ENCODE measurements around the gene PTPN11. TPM values are rescaled to one million over a fixed set of nuclear protein-coding genes. Genes with fewer than 3 reads are reported as not detected.

PTPN11 gene
- total and polyA plus RNA-seq, 2 of the 8 experiments (the other 6 are each of a cell fraction or from before 2014, with no cell fraction given): 28.3 to 133 TPM

- 97% methylated on average over 3 of the region's 3 CpGs; no CpG with 5 or more reads in 1 of the 2 experiments for WGBS, 2 experiments (ENCODE audit: extremely low coverage in 1 of 2, insufficient coverage in 1 of 2, insufficient read length in 1 of 2, insufficient replicate concordance in 2 of 2, low coverage in 1 of 2, low lambda C conversion rate in 2 of 2, missing lambda C conversion rate in 1 of 2)
- Histone ChIP-seq H2BK12ac (ENCODE audit: low read depth, low read length) (no peak overlapping the region), H2BK120ac (replicated peaks; ENCODE audit: low read depth, low read length) (no peak overlapping the region), H3K23ac (ENCODE audit: insufficient read length) (no peak overlapping the region), H3K4me2 (ENCODE audit: insufficient read depth in 1 of 2, low read depth in 2 of 2, low read length in 2 of 2) (no peak overlapping the region), H4K5ac (ENCODE audit: insufficient read length, low read depth, low read length) (no peak overlapping the region), H4K91ac (replicated peaks; ENCODE audit: insufficient read length, low read length) (no peak overlapping the region), H3K14ac (ENCODE audit: insufficient read length) (no peak overlapping the region), H2AFZ (ENCODE audit: low read length) (no peak overlapping the region), H3K4me1 (replicated peaks in 1 of 4; ENCODE audit: control insufficient read depth in 3 of 4, insufficient read depth in 4 of 4, low read length in 3 of 4) (no peaks in the 10 kb centered on the region), H4K20me1 (replicated peaks in 1 of 2; ENCODE audit: control insufficient read depth in 1 of 2, insufficient read depth in 2 of 2, low read length in 2 of 2) (no peaks in the 10 kb centered on the region), H3K27ac (ENCODE audit: low read depth, low read length) (no peak overlapping the region), H3K79me1 (ENCODE audit: low read depth, low read length) (no peaks in the 10 kb centered on the region; the same call in 1 of the 2 replicates), H2BK5ac (ENCODE audit: low read depth, low read length) (no peak overlapping the region), H3K27me3 (replicated peaks in 1 of 4; ENCODE audit: control insufficient read depth in 3 of 4, extremely low read depth in 1 of 4, insufficient read depth in 3 of 4, low read length in 3 of 4) (no peaks in the 10 kb centered on the region), H4K8ac (ENCODE audit: extremely low read depth, insufficient read depth, low read length) (no peak overlapping the region), H3K18ac (ENCODE audit: extremely low read depth, low read length) (no peak overlapping the region), H3K79me2 (ENCODE audit: control insufficient read depth in 1 of 2, insufficient read depth in 2 of 2, low read length in 2 of 2) (peaks cover 0 to 10% of the 10 kb centered on the region in 2 experiments; a peak in 2 of 4 replicates), H3K9ac (replicated peaks in 1 of 4; ENCODE audit: extremely low read depth in 1 of 4, low read depth in 3 of 4, low read length in 3 of 4) (no peak overlapping the region), H3K4me3 (ENCODE audit: extremely low read depth in 1 of 4, insufficient read depth in 2 of 4, low read depth in 3 of 4, low read length in 4 of 4) (no peak overlapping the region), H3K36me3 (ENCODE audit: control insufficient read depth in 2 of 4, insufficient read depth in 4 of 4, low read length in 3 of 4) (peaks cover 2 to 26% (median 12%) of the 10 kb centered on the region in 4 experiments; a peak in 4 of 8 replicates), H2AK5ac (ENCODE audit: low read depth, low read length) (no peak overlapping the region), H3K23me2 (ENCODE audit: low read depth, low read length) (no peaks in the 10 kb centered on the region), H3K4ac (replicated peaks; ENCODE audit: insufficient read length, low read depth, low read length) (no peak overlapping the region), H3K9me3 (ENCODE audit: insufficient read depth in 2 of 2, low read depth in 1 of 2, low read length in 1 of 2) (no peaks in the 10 kb centered on the region), H2BK15ac (ENCODE audit: low read length) (no peak overlapping the region), H3K56ac (replicated peaks; ENCODE audit: insufficient read length, low read depth, low read length) (no peak overlapping the region), H2BK20ac (ENCODE audit: low read length) (no peak overlapping the region)
- ChIA-PET POLR2A (ENCODE audit: partially characterized antibody) (no interaction called here), CTCF (ENCODE audit: partially characterized antibody) (no interaction called here)
- FAIRE-seq (no peak), DNase-seq (ENCODE audit: low read depth in 1 of 2, low spot score in 2 of 2) (no peak)
- TF ChIP-seq TAF7 (optimal IDR thresholded peaks at IDR 0.05; ENCODE audit: borderline replicate concordance, low read depth, low read length) (no peak), SIN3A (conservative IDR thresholded peaks at IDR 0.05 in 1 of 2, IDR thresholded peaks at IDR 0.05 in 1 of 2; ENCODE audit: low read depth in 1 of 2, low read length in 2 of 2) (no peak), RNF2 (IDR thresholded peaks at IDR 0.05; ENCODE audit: borderline replicate concordance, low read depth, low read length, missing control alignments, poor library complexity, severe bottlenecking) (no peak), CEBPB (IDR thresholded peaks at IDR 0.05; ENCODE audit: low read depth, low read length) (no peak), FOSL1 (IDR thresholded peaks at IDR 0.05; ENCODE audit: insufficient read depth, low read depth, low read length) (no peak), MAX (IDR thresholded peaks at IDR 0.05) (no peak), CTCF (IDR thresholded peaks at IDR 0.05; ENCODE audit: control extremely low read depth in 1 of 3, insufficient read depth in 1 of 3, low read depth in 1 of 3, low read length in 3 of 3) (no peak), EGR1 (IDR thresholded peaks at IDR 0.05; ENCODE audit: borderline replicate concordance, low read depth, low read length) (no peak)
Observed at GRCh38 chr12:112446008-112446725, 27.4 kb downstream of the PTPN11 start.
